Spleen (tissue), 7 donors: ENCODE measurements around the gene ATG16L2.
A peak's percentile ranks its signal among the peaks of the same experiment; 100 is the strongest.

Source experiments
- CTCF ChIP-seq, 11 experiments: fragments of 200-600 bp in 7 of 11; fragments of 450-650 bp in 4 of 11; sonication (generic) in 4 of 11; IDR thresholded peaks in 8 of 11; conservative IDR thresholded peaks in 3 of 11; 1 replicate in 7 of 11; 2 replicates in 4 of 11; pipeline versions ENCODE4 v1.4.0 to v1.8.0; 2016 to 2021; ENCODE audit warnings: antibody characterized with exemption in 11 of 11, inconsistent platforms in 4 of 11, mild to moderate bottlenecking in 1 of 11
- POLR2AphosphoS5 ChIP-seq, 3 donors: sonication (generic); formaldehyde crosslinking; IDR thresholded peaks; one replicate each; pipeline ENCODE4 v1.5.1; 2017; ENCODE audit warnings: antibody characterized with exemption in 3 of 3
- donor health status: DM: no; HTN: no; CAD: no; lungs with moderate emphysema.
- donor health status: DM: no; HTN: no; CAD: no.
- donor health status: DM: no; HTN: no; CAD: no.

- TF ChIP-seq CTCF (IDR thresholded peaks at IDR 0.05 in 8 of 11, conservative IDR thresholded peaks at IDR 0.05 in 3 of 11) (no peak), POLR2AphosphoS5 (IDR thresholded peaks at IDR 0.05) (peak; percentile 64 to 75 (median 67))
These were observed 13.9 kb downstream of the ATG16L2 start for GRCh38 chr11:72828081-72828567.
